A673 (cell line): ENCODE measurements around the gene RSL1D1.

Experiments used
- EZH2 ChIP-seq: fragments of 200-600 bp; sonication (generic); IDR thresholded peaks from 2 replicates; pipeline ENCODE4 v1.6.1; 2017; ENCODE audit warnings: borderline replicate concordance, low read depth, mild to moderate bottlenecking, mixed read lengths, antibody characterized with exemption, low read length; ENCODE audit not compliant: poor library complexity, severe bottlenecking
- TF ChIP-seq, protein P1 (sequence below): fragments of 300-800, 200-600 bp; sonication (generic); conservative IDR thresholded peaks from 2 replicates; pipeline ENCODE4 v1.5.1; 2017; ENCODE audit warnings: low read depth, mild to moderate bottlenecking, antibody characterized with exemption, low read length, moderate library complexity, mixed read lengths

DNA sequence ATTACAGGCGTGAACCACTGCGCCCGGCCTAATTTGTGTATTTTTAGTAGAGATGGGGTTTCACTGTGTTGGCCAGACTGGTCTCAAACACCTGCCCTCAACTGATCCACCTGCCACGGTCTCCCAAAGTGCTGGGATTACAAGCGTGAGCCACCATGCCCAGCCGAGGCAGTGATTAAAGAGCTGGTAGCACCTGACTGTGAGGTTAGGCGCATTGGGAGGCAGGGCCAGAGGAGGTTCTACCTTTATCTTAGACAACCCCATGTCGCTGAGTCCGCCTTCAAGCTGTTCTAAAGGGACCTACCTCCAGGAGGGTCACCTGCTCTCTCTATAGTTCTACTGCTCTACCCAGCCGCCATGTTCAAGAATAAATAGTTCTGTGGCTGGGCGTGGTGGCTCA is 8.1 kb downstream of the RSL1D1 start:
- TF ChIP-seq, protein P1, sequence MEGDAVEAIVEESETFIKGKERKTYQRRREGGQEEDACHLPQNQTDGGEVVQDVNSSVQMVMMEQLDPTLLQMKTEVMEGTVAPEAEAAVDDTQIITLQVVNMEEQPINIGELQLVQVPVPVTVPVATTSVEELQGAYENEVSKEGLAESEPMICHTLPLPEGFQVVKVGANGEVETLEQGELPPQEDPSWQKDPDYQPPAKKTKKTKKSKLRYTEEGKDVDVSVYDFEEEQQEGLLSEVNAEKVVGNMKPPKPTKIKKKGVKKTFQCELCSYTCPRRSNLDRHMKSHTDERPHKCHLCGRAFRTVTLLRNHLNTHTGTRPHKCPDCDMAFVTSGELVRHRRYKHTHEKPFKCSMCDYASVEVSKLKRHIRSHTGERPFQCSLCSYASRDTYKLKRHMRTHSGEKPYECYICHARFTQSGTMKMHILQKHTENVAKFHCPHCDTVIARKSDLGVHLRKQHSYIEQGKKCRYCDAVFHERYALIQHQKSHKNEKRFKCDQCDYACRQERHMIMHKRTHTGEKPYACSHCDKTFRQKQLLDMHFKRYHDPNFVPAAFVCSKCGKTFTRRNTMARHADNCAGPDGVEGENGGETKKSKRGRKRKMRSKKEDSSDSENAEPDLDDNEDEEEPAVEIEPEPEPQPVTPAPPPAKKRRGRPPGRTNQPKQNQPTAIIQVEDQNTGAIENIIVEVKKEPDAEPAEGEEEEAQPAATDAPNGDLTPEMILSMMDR: no peak
- no peak for TF ChIP-seq EZH2
